ENCODE results near the gene KRTAP29-1. TPM values are rescaled to one million over a fixed set of nuclear protein-coding genes. Genes with fewer than 3 reads are reported as not detected.

KRTAP29-1 gene
- polyA plus RNA-seq, 1 donor = not detected

DNA sequence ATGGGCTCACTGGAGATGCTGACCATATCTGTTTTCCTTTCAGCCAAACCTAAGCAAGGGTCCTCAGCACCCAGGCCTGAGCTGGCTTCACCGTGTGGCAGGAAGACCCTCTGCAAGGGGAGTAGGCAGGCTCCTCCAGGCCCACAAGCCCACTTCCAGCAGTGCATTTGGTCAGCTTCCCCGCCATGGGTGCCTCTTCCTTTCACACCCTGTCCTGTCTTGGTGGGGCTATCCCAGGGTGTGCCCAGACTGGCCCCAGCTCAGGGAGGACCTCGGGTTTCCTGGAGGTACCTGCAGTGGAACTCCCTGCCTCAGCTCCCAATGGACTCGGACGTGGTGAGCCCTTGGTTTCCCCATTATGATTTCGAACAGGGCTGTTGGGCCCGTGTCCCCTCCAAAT lies 25.6 kb upstream of the KRTAP29-1 start:
- DNase-seq = no peak

DNA sequence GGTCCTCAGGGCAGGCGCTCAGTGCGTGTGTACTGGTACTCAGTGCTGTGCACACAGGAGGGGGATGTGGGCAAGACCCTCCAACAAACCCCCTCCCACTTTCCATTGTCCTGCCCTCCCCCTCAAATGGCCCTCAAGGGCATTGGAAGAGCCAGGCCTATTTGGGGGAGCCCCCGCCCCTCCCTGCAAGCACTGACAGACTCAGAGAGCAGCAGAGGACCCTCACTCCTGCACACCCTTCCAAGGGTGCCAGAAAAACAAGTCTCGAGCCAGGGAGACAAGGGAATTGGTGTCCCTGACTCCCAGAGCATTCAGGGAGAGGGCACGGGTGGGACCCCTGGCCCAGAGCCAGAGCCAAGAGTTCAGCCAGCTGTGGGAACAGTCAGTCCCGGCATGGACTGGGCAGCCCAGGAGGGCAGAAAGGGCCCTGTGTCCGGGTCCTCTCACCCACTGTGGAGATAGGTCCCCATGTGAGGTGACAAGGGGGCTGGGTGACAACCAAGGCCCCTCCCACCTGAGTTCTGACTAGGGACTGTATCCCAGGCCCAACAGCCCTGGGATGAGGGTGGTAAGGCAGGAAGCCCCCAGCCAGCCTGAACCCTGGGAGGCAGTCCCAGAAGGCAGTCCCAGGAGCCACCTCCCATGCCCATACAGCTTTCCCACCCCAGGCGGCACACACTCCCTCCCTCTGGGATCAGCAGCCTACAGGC lies 24.9 kb upstream of the KRTAP29-1 start:
- no peak for DNase-seq

DNA sequence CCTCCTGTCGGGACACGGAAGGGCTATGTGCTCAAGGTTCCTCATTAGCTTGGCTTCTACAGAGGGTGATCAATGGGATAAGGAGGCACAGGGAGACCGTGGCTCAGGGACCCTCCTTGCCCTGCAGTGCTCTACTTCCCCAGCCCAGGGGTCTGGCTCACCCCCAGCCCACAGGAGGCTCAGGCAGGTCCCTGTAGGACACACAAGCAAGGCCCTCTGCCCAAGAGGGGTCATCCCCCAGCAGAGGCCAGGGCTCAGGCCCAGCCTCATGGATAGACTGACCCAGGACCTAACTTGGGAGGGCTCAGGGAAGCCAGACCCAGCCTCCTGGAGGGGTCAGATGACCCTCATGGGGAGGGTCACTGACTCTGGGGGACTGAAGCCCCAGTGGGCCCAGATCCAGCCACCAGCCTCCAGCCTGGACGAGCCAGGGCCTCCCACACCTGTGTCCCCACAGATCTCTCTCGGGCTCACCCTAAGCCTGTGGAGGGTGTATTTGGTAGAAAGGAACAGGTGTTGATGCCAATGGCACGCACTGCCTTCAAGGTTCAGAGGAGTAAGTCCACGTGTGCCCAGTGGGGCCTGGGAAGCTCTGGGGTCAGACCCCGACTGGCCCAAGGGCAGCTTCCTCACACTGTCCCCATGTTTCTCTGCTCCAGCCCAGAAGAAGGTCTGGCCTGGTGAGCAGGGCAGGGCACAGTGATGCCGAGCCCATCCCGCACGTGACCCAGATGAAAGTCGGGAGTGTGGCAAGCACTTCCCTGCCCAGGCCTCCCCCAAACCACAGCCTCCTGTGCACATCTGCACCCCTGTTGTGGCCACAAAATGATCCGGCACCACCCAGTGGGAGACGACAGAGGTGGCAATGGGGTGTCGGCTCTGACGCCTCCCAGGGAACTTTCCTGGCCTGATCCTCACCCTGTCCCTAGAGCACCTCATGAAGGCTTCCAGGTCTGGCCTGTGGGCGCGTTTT lies 23.8 kb upstream of the KRTAP29-1 start:
- DNase-seq = no peak

DNA sequence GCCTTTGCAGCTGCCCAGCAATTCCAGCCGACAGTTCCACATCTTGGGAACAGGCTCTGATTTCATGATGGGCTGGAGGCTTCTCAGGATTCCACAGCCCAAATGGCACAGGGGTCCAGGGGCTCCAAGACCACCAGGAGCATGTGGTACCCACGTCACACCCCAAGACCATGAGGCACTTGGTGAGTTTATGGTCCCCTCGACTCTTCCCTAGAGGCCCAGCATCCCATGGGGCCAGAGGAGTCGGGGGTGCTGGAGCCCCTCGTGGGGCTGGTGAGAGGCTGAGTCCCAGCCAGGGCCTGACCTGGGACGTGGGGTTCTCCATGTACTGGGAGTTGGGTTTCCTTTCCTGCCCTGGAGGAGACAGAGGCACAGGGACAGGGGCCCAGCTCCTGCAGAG lies 23.0 kb upstream of the KRTAP29-1 start:
- no peak for DNase-seq

DNA sequence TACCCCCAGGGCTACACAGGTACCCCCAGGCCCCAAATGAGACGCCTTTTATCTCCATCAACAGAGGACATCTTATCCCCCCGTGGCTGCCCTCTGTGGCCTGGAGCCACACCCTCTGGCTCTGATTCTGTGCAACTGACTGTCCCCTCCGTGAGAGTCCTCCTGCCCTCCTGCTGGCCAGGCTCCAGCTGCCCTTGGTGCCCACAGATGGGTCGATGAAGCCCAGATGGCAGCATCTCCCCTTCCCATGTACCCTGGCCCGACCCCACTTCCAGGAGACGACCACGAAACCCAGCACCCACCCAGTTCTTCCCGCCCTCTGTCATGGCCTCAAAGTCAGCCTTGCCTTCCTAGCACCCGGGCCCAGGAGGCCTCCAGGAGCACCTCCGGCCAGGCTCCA lies 22.5 kb upstream of the KRTAP29-1 start:
- DNase-seq = no peak

DNA sequence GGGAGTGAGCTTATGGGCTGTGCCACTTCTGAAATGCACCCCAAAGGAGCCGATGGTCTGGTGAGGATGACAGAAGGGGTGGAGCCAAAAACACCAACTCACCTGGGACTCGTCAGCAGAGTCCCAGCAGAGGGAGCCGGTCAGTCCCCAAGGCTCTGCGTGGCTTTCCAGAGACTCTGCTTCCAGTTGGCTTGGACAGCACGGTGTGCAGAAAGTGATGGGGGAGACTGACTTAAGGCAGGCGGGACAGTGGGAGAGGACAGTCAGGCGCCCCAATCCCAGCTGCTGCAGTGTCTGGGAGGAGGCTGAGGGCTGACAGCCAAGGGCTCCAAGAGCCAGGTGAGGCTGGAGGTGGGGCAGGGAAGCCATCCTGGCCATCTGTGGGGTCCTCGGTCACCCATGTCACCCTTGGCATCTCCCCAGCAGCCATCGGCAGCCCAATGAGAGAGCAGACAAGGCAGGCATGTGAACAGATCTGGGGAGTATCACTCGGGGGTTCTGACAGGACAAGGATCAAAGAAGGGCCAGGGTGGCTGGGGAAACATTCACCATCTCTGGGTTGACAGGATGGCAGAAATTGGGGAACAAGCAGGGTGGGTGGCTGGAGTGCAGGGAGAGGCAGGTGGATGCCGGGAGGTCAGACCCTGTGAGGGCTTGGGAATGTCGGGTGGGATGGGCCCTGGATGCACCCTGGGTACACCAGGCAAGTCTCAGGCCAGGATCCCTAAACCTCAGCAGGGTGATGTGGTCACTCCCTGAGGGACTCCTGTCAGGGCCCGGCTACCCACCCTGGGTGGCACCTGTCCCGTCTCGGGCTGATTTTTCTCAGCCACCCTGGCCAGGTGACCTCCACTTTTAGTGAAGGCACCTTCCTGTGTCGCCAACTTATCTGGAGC lies 21.8 kb upstream of the KRTAP29-1 start:
- DNase-seq = no peak

DNA sequence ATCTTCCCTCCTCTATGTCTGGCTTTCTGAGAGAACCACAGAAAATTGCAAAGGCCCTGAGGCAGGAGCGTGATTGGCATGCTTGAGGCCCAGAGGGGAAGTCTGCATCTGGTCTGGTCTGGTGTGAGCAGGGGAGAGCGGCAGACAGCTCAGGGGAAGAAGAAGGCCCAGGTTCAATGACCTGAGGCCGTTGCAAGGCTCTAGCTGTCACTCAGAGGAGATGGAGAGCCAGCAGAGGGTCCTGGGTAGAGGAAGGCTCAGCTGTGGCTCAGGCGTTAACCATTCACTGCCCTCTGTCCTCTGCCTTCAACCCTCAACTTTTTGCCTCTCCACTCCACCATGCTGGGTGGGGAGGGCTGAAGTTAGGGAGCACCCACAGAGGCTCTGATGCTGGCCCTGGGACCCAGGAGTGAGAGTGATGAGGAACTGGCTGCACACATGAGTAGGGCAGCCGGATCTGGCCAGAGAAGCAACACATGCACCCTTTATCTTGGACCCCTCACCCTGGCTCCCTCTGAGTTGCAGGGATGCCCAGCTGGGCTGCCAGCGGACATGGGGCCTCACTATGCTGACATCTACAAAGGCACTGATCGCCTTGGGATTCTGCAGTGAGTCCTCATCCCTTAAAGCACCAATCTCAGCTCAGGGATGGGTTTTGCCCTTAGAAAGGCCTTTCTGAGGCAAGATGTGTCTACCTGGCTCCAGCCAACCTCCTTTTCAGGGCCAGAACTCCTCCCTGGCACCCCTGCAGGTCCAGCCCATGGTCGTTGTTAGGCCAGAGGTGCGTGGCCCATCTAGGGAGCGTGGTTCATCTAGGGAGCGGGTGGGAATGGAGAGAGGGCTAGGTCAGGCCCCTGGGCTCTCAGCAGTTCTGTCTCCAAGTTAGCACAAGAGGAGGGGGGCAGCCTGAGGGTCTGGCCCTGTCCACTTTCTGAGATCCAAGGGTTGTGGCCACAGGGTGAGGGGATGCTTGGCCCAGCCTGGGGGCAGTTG lies 20.5 kb upstream of the KRTAP29-1 start:
- DNase-seq = no peak

DNA sequence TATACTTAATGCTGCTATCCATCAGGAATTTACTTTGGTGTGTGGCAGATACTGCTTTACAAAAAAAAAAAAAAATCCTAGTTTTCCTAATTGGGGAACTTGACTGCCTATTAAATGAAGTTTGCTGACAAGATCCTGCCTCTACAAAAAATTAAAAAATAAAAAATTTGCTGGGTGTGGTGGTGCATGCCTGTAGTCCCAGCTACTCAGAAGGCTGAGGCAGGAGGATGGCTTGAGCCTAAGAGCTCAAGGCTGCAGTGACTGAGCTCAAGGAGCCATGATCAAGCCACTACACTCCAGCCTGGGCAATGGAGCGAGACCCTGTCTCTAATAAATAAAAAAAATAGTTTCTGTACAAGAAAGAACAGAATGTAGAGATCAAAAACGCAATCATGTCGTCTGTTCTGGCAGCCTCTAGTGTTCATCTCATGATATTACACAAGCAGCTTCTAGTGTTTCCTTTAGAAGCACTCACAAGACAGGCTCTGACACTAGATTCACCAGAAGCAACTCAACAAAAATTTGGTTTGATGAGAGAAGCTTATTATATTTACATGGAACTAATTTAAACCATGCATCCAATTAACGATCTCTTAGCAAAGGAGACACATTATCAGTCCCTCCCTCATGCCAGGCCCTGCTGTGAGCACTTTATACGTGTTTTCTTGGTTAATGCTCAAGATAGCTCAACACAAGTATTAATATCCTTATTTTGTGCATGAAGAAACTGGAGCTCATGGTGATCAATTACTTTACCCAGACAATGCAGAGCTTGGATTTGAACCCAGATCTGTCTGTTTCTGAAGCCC lies 19.6 kb upstream of the KRTAP29-1 start:
- DNase-seq = peak; percentile 20

DNA sequence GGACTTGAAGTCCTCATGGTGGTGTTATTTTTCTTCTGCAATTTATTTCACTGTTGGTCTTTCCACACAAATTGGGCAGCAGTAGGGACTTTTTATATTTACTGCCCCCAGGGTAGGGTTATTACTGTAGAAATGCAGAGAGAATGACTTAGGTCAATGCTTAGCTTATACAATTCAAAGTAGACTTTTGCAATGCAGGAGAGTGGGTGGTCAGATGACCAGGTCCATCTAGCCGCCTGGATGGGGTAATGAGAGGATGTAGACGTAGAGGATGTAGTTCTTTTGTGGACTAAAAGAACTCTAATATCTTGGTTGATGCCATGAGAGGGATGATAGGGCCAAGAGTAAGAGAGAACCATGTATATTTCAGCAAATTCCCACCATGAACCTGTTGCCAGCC lies 15.6 kb upstream of the KRTAP29-1 start:
- no peak for DNase-seq

DNA sequence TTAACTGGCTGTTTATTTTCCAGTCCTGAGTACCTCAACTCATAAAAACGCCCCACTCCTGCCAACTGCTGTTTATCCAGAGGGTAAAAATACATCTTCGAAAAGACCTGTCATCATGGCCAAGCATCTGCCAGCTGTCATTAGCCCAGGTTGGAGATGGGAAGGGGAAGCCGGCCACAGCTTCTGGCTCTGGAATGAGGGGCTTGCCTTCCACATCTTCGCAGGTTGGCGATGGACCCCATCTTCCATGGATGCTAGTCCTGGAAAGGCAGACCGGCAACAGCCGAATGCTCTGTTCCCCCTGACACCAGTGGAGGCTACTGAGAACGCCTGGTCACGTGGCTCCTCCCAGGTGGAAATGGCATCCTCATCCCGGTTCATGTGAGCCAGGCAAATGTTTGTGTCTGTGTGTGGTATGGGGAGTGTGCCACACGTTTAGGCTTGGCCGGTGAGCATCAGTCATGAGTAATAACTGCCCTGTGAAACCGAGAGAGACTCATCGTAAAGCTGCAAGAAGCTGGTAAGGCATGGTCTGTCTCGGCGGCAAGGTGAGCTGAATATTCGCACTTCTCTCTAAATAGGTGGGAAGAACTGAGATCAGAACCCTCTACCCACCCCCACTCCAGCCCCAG lies 13.3 kb upstream of the KRTAP29-1 start:
- no peak for DNase-seq

DNA sequence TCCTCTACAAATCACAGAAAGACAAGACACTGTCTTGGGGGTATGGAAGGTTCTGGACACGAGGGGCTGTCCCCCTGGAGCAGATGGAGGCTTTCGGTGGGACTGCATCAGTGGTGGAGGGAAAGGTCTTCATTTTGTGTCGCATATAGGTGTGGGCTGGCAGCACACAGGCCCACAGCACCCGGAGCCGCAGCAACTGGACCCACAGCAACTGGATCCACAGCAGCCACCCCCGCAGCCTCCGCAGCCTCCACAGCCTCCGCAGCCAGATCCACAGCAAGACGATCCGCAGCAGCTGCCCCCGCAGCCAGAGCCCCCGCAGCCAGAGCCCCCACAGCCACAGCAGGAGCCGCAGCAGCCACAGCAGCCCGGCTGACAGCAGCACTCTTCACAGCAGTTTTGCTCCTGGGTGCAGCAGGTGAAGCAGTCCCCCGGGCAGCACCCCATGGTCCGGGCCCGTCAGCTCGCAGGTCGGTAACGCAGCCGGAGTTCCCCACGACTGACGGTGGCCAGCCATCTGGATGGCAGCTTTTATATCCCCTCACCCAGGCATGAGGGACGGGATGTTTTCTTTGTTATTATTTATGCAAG lies 12.6 kb upstream of the KRTAP29-1 start, which contains the start of gene KRTAP17-1:
TSS of gene KRTAP17-1 (minus strand) at position 507 of the 591 bp plus-strand sequence. CDS start at position 447, 60 bp downstream.
- DNase-seq = no peak

DNA sequence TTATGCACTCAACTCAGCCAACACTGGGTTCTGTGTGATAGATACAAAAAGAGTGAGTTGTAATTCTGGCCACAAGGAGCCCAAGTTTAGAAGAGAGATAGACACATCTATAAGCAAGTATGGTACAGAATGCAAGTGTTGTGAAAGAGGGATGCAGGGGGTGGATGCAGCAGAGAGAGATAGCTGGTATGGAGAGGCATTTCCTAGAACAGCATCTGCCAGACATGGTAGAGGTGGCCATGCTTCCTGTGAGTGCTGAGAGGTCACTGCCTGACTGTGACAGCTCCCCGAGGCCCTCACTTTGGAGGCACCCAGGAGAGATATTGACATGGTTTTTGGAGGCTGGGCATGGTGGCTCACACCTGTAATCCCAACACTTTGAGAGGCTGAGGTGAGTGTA lies 8.5 kb upstream of the KRTAP29-1 start:
- no peak for DNase-seq

DNA sequence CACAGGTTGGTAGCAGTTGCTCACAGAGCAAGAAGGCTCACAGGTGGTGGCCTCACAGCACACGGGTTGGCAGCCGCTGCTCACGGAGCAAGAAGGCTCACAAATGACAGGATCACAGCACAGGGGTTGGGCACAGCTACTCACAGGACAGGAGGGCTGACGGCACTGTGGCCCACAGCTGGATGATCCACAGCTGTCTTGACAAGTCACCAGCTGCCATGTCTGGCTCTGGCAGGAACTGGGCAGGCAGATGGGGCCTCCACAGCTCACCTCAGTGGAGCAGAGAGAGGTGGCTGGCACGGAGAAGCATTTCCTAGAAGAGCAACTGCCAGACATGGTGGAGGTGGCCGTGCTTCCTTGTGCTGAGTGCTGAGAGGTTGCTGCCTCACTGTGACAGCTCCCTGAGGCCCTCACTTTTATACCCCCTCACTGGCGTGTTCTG lies 6.3 kb upstream of the KRTAP29-1 start, which contains the start of gene KRTAP16-1:
TSS of gene KRTAP16-1 (minus strand) at position 392 of the 442 bp plus-strand sequence. CDS start at position 336, 56 bp downstream.
- DNase-seq = no peak

DNA sequence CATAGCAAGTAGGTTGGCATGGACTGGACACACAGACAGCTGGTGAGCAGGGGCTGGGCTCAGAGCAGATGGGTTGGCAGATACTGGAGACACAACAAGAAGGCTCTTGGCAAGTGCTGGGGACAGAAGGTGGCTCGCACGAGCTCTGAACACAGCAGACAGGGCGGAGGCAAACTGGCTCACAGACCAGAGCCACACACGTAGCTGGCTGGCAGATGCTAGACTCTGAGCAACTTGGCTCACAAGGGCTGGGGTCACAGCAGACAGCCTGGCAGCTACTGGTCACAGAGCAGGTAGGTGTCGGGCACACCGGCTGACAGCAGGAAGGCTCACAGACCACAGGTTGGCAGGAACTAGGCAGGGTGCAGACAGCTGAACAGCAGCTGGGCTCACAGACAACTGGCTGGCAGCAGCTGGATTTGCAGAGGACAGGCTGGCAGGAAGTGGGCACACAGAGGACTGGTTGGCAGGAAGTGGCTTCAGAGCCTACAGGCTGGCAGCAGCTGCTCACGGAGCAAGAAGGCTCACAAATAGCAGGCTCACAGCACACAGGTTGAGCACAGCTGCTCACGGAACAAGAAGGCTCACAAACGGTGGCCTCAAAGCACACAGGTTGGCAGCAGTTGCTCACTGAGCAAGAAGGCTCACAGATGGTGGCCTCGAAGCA lies 5.7 kb upstream of the KRTAP29-1 start:
- DNase-seq = peak; percentile 38

DNA sequence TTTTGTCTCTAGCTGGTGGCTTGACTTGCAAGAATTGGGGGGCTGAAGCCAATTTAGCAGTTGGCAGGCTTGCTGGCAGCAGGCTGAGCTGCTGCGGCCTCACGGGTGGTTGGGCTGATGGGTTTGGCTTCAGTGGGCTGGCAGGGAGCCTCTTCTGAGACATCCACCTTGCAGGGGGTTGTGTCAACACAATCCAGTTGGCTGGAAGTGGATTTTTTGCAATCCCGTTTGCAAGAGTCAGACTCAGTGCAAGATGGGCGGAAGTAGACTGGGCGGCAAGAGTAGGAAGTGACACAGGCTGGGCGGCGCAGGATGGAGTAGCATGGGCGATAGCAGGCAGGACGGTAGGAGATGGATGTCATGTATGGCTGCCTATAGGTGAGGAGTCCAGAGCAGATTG lies 5.0 kb upstream of the KRTAP29-1 start:
- DNase-seq = no peak

DNA sequence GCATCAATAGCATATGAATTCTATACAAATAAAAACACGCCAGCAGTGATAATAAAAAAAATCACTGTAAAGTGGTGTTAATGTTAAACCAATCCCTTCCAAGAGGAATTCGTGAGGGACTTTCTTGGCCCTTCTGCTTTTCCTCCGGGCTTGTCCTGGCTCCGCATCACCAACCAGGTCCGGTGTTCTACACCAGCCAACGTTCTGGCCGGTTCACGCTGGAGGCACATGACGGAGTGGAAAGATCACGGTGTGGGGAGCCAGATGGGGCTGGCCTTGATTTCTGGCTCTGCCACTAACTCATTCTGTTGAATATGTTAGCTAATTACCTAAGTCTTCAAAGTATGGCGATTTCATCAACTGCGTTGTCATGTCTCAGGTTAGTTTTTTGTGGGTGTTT lies 1.4 kb upstream of the KRTAP29-1 start:
- DNase-seq = no peak

DNA sequence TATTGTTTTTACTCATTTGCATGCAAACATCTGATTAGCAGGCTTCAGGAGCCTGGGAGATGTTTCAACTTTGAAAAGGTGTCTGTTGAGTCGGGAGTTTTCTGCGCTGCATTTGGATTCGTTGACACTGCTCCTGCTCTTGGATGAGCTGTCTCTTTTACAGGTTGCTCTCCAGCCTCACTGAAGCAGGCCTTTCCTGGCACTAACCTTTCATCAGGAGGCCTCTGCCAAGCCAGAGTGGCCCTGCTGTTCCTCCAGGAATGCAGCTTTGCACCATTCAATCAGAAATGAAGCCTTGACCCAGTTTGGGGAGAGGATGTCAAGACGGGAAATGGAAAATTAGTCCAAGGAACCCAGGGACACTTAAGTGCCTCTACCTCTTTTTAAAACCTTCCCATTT lies 330 bp upstream of the KRTAP29-1 start:
- DNase-seq = no peak

DNA sequence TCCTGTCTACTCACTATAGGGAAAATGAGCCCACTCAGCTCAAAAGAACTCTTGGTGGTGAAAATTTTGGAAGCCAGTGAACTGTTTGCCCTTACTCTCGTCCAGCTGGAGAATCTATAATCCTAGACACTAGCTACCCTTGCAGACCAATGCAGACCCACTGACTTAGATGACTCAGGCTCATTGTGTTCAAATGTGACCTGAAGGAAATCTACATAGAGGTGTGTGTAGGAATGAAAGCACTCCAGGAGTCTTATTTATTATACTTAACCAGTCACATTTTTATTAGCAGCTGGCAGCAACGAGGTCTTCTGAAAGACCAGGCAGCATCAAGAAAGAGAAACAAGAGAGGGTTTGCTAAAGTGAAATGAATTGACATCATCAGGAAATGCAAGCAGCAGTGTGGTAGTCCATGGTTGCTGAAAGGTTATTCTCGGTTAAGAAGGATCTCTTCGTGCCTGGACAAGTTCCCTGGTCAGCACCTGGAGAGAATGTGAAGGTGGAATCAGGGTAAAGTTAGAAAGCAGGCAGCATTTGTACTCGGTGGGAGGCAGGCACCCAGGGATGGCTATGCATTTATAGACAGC lies 1.4 kb downstream of the KRTAP29-1 start:
- DNase-seq = no peak

All from hindlimb muscle (tissue), 1 donor.